ENCODE data around the gene ILF3.

- TF ChIP-seq, protein P1, sequence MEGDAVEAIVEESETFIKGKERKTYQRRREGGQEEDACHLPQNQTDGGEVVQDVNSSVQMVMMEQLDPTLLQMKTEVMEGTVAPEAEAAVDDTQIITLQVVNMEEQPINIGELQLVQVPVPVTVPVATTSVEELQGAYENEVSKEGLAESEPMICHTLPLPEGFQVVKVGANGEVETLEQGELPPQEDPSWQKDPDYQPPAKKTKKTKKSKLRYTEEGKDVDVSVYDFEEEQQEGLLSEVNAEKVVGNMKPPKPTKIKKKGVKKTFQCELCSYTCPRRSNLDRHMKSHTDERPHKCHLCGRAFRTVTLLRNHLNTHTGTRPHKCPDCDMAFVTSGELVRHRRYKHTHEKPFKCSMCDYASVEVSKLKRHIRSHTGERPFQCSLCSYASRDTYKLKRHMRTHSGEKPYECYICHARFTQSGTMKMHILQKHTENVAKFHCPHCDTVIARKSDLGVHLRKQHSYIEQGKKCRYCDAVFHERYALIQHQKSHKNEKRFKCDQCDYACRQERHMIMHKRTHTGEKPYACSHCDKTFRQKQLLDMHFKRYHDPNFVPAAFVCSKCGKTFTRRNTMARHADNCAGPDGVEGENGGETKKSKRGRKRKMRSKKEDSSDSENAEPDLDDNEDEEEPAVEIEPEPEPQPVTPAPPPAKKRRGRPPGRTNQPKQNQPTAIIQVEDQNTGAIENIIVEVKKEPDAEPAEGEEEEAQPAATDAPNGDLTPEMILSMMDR (IDR thresholded peaks at IDR 0.05 in 8 of 11, conservative IDR thresholded peaks at IDR 0.05 in 3 of 11), result no peak
- no peak for TF ChIP-seq POLR2A (IDR thresholded peaks at IDR 0.05)
Observed at GRCh38 chr19:10723591-10723990, 69.4 kb downstream of the ILF3 start.
